Measurements from ENCODE around the gene ATAD1. TPM values are rescaled to one million over a fixed set of nuclear protein-coding genes. Genes with fewer than 3 reads are reported as not detected.

ATAD1 gene
- total RNA-seq, 1 donor: 11.6 TPM

DNA sequence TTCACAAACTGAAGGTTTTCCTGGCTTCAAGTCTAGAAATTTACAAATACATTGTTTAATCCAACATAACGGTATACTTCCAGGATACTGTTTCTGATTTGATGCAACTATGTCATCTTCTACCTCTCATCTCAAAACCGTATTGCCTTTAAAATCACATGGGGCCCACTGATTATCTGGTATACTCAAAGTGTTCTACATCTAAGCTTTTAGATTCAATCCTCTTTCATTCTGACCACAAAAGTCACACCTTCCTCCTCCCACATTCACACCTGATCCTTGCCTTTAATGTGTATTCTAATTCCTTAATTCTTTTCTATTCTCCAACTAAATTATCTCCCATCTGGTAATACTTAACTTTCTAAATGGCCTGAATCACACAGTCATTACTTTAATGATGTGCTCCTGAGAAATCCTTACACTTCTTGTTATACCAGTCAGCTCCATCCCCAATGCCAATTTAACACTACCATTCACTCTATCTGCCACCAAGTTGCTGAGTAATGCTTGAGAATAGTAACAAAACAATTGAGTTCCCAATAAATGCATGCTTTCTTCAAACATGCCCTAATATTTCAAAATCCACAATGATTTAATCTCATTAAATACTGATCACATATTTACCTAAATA, 13.0 kb downstream of the ATAD1 start:
- no peak for DNase-seq (ENCODE audit: low read depth in 2 of 3, low spot score in 2 of 3)

DNA sequence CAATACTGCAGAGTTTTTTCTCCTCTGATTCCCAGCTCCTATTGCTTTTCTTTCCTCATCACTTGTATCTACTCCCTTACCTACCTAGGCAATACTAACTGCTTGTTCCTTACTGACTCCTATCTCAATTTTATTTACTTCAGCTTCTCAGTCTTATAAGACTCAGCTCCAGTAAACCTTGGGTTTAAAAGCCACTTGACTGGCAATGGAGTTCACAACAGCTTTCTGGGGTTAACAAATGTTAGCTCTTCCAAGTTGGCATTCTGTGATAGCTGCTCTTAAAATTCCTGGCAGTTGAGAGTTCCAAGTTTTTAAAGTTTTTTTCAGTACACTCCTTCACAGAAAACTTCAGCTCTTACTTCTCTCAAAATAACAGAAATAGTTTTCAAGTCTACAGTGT, 14.2 kb downstream of the ATAD1 start:
- DNase-seq (ENCODE audit: low read depth in 2 of 3, low spot score in 2 of 3): no peak

DNA sequence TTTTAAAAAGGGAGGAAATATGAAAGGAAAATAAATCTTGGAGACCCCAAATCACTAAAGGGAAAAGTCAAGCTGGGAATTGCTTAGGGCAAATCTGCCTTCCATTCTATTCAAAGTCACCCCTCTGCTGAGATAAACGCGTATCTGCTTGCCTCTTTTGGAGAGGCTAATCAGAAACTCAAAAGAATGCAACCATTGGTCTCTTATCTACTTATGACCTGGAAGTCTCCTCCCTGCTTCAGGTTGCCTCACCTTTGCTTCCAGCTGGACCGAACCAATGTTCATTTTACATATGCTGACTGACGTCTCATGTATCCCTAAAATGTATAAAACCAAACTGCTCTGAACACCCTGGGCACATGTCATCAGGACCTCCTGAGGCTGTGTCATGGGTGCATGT, 14.7 kb downstream of the ATAD1 start:
- no peak for DNase-seq (ENCODE audit: low read depth in 2 of 3, low spot score in 2 of 3)

DNA sequence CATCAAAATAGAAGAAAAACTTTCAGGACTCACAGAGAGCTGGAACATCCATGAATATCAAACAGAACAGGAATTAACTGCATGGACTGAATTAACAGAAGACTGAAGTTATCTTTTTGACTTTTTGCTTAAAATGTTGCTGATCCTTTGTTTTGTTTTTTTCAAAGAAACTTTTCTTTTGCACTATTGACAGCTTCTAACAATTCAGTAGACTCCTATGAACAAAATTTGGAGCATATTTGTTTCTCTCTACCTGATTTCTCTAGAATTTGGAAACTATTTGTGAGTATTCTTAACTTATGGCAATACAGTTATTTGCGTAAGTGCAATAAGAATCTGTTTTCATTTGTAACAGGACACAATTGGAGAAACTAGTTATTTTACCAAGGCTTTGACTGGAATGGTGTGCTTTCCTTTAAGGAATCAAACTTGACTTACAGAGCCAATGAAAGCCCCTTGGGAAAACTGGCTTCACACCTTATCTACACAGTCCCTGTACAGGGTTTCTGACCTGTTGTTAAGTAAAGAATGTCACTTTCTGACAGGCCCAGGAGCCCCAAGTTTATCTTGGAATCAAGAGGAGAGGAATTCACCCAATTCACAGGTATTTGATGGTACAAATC, 16.1 kb downstream of the ATAD1 start:
- DNase-seq (ENCODE audit: low read depth in 2 of 3, low spot score in 2 of 3): peak in 2 of 3 donors; percentile 7 to 48

DNA sequence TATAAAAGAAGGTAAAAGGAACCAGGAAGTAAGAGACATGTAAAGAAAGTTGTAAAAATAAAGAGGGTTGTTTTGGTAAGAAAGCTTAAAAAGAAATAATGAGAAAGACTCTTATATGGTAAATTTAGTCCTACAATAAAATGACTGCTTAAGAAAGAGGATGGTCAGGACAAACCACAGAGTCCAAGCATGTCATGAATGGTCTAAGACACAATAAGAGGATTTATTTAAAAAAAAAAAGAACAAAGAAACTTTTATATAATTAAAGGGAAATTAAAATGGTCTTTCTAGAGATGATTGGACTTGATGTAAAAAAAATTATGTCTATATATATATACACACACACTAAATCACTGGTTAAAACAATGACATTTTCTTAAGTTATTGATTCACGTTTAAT, 18.2 kb downstream of the ATAD1 start:
- DNase-seq (ENCODE audit: low read depth in 2 of 3, low spot score in 2 of 3): no peak

DNA sequence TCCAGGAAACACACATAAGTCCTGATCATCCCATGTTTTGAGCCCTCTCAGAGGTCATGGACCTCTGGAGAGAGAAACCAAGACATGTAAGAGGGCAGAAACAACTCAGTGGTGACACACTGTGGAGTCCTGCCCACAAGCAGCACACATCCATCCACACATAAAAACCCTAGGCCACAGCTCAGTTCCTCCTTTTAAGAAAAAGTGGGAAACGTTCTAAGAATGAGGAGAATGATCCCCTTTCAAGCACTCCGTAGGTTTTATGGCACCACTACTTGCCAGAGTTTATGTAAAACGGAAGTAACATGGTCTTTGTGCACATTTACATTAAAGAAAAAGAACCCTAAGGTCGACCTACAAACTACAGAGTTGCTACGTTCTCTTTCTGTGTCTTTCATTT, 19.9 kb downstream of the ATAD1 start:
- no peak for DNase-seq (ENCODE audit: low read depth in 2 of 3, low spot score in 2 of 3)

DNA sequence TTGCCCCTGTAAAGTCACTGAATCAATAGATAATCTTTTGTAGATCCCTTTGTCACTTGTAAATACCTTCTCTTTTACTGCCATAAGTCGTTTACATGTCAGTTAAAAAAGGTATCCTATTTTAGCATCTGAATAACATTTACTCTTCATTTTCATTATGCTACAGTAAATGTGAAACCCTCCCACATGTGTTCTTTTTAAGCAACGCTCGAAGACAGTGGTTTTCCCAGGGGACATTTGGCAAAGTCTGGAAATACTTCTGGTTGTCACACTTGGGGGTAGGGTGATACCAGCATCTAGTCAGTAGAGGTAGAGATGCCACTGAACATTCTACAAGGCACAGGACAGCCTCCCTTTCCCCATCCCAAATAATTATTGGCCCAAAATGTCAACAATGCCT, 23.7 kb downstream of the ATAD1 start:
- DNase-seq (ENCODE audit: low read depth in 2 of 3, low spot score in 2 of 3): no peak

DNA sequence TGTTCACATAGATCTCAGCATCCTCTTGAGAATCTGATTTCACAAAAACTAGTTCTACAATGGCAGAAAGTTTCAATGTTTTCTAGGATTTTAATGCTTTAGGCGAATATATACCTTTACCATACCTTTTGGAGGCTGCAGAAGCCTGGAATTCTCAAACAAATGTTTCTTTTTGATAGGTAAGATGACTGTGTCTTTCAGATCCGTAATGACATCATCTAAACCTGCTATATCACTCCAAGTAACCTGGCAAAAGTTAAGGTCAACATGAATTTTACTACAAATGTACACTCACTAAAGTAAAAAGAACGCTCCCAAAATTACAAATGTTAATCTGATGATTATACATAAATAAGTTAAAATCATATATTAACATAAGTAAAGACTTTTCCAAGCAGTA, 27.8 kb downstream of the ATAD1 start:
- DNase-seq (ENCODE audit: low read depth in 2 of 3, low spot score in 2 of 3): no peak

DNA sequence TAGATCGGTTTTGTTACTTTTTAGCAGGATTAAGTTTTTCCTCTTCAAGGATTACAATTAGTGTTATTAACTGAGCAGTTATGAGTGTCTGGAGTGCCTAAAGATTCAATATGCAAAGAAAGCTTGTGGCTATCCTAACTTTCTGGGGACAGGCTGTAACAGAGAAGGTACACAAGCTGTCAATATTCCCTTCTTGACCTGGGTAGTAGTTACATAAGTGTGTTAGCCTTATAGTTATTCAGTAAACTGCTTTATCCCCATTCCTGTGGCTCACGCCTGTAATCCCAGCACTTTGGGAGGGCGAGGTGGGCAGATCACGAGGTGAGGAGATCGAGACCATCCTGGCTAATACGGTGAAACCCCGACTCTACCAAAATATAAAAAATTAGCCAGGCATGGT, 31.6 kb downstream of the ATAD1 start:
- no peak for DNase-seq (ENCODE audit: low read depth in 2 of 3, low spot score in 2 of 3)

DNA sequence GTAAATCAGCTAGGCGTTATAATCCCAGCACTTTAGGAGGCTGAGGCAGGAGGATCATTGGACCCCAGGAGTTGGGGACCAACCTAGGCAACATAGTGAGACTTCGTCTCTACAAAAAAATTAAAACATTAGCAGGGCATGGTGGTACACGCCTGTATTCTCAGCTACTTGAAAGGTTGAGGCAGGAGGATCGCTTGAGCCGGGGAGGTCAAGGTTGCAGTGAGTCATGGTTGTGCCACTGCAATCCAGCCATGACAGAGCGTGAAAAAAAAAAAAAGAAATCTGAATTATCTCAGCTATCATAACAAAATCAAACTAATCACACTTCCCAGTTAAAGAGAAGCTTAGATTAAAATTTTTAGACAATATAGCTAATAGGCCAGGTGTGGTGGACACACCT, 35.3 kb downstream of the ATAD1 start:
- DNase-seq (ENCODE audit: low read depth in 2 of 3, low spot score in 2 of 3): no peak

DNA sequence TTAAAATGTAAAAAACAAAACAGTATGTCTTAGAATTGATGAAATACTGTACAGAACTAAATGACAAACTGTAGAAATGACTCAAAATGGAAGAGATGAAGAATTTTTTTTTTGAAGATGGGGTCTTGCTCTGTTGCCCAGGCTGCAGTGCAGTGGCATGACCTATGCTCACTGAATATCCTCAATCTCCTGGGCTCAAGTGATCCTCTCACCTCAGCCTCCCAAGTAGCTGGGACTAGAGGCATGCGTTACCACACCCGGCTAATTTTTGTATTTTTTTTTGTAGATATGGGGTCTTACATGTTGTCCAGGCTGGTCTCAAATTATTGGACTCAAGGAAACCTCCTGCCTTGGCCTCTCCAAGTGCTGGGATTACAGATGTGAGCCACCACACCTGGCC, 36.5 kb downstream of the ATAD1 start:
- DNase-seq (ENCODE audit: low read depth in 2 of 3, low spot score in 2 of 3): no peak

DNA sequence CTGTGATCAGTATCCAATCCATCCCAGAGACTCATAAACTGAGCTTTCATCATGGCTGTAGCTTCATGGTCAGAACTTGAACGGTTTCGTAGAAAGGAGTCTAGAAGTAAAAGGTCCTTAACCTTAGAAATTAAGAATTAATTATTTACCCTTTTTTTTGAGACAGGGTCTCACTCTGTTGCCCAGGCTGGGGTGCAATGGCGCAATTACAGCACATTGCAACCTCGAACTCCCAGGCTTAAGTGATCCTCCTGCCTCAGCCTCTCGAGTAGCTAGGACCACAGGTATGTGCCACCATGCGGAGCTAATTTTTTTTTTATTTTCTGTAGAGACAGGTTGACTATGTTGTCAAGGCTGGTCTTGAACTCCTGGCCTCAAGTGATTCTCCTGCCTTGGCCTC, 41.7 kb downstream of the ATAD1 start:
- no peak for DNase-seq (ENCODE audit: low read depth in 2 of 3, low spot score in 2 of 3)

DNA sequence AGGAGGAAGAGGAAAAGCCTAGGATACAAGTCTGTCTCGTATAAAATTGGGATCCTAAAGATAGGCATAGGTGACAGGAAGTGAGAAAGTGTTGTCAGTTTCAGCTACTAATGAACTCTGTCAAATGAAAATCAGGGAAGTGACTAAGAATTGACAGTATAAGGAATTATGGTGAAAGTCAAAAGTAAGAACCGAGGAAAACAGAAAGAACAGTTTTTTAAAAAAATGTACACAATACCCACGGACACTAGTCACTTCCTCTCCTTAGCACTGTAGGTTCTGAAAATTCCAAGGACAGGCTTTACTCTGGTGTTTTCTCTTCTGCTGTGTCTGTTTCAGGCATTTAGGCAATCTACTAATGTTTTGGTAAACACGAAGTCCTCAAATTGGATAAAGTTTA, 42.3 kb downstream of the ATAD1 start:
- no peak for DNase-seq (ENCODE audit: low read depth in 2 of 3, low spot score in 2 of 3)

DNA sequence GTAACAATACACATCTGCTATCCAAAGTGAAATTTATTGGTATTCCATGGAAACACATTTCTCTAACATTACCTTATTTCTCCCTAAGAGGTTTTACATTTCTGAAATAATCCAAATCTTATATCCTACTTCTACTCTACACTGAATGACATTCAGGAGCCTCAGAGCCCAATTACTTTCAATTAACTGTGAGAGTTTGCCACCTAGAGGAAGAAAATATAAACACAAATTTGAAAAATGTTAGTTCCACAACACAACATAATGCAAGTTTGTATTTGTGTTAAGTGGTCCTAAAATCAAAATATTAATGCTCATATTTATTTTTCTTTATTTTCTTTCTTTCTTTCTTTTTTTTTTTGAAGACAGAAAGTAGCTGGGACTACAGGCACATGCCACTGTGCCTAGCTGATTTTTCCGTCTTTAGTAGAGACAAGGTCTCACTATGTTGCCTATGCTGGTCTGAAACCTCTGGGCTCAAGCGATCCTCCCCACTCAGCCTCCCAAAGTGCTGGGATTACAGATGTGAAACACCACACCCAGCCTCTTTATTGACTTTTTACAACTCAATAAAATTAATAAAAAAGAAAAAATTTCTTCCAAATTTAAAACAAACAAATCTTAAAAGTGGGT, 46.0 kb downstream of the ATAD1 start:
- DNase-seq (ENCODE audit: low read depth in 2 of 3, low spot score in 2 of 3): peak in 2 of 3 donors; percentile 27 to 63

DNA sequence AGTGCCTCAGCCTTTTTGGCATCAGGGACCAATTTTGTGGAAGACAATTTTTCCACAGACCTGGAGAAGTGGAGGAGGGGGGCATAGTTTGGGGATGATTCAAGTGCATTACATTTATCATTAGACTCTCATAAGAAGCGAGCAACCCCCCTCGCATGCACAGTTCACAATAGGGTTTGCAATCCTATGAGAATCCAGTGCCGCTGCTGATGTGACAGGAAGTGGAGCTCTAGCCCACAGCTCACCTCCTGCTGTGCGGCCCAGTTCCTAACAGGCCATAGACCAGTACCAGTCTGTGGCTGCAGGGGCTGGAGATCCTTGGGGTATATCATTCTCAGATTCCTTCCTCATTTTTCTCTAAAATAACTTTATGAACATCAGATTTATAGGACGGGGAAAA, 50.8 kb downstream of the ATAD1 start:
- DNase-seq (ENCODE audit: low read depth in 2 of 3, low spot score in 2 of 3): no peak

DNA sequence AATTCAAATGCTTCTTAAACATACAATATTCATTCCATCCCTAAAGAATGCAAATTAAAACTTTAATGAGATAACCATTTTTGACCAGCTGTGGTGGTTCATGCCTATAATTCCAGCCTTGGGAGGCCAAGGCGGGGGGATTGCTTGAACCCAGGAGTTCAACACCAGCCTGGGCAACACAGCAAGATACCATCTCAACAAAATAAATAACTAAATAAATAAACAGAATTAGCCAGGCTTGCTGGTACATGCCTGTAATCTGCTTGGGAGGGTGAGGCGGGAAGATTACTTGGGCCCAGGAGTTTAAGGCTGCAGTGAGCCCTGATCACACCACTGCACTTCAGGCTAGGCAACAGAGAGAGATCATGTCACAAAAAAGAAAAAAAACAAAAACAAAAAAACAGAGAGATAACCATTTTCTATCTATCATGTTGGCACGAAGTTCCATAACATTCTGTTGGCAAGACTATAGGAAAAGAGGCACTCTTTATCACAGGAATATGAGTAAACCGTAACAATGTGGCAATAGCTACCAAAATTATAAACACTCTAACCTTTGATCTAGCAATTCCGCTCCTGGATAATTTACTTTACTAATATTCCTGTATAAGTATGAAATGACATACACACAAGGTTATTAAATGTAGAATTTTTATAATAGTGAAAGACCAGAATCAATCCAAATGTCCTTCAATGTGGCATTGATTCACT, 52.2 kb downstream of the ATAD1 start:
- DNase-seq (ENCODE audit: low read depth in 2 of 3, low spot score in 2 of 3): no peak

DNA sequence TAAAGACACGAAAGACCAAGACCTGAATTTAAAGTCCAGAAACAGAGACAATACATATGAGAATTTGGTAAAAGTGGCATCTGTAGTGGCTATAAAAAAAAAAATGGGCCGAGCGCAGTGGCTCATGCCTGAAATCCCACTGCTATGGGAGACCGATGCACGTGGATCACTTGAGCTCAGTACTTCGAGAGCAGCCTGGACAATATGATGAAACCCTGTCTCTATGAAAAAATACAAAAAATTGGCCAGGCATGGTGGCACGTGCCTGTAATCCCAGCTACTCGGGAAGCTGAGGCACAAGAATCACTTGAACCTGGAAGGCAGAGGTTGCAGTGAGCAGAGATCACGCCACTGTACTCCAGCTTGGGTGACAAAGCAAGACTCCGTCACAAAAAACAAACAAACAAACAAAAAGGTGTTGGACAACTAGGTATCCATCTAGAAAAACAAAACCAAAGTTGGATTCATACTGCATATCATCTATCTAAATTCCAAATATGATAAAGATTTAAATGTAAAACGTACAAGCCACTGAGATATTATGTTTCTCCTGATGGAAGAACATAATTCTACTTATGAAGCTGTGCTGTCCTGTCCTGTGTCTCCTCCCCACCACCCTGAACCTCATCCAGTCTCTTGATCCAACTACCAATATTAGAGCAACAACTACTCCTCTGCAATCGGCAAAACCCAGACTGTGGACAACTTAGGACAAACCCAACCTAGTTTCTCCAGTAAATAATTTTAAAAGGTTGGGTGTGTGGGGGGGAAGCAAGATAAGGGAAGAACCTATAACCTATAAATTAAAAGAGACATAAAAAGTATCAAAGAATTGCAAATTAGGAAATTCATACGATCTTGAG, 53.7 kb downstream of the ATAD1 start:
- no peak for DNase-seq (ENCODE audit: low read depth in 2 of 3, low spot score in 2 of 3)

DNA sequence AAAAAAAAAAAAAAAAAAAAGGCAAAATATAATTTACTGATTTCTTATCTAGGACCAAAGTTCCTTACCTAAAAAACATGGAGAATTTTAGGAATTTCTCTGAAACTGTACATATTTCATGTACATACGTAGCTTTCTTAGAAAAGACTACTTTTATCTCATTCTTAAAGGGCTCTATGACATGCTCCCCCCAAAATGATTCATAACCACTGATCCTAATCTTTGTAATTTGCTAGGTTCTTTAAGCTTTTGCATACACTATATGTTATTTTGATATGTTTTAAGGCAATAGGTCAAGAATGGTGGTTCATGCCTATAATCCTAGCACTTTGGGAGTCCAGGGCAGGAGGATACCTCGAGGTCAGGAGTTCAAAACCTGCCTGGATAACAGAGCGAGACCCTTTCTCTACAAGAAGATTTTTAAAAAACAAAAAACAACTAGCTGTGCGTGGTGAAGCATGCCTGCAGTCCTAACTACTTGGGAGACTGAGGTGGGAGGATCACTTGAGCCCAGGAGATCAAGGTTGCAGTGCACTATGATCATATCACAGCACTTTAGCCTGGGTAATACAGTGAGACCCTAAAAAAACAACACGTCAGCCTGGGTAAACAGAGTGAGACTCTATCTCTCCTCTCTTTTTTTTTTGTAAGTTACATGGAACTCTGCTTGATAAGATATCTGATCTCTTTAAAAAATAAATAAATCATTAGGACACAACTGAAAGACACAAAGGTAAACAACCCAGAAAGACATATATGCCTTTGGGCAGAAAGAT, 54.8 kb downstream of the ATAD1 start:
- no peak for DNase-seq (ENCODE audit: low read depth in 2 of 3, low spot score in 2 of 3)

DNA sequence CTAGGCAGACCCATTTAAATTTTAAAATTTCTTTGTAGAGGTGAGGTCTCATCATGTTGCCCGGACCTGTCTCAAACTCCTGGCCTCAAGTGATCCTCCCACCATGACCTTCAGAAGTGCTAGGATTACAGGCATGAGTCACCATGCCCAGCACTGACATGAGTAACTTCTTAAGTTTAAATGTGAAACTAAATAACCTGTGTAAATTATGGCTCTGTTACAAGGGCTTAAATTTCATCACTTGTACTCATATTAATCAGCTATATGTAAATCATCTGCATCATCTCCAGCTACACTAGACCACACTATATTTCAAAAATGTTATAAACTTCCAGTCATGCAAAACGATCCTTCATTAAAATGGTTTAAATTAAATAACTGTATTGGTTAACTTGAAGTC, 56.1 kb downstream of the ATAD1 start:
- peak in 2 of 3 donors; percentile 32 to 44 for DNase-seq (ENCODE audit: low read depth in 2 of 3, low spot score in 2 of 3)

DNA sequence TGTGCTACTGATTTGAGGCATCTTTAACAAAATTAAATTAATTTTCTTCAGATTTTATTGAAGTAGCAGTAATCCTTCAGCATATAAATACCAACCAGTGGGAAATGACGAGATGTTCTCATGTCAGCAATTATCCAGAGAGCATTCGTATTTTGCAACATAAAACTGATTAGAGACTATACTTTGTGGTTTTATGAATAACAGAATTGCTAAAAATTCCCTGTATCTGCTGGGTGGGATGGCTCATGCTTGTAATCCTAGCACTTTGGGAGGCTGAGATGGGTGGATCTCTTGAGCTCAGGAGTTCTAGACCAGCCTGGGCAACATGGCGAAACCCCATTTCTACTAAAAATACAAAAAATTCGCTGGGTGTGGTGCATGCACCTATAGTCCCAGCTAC, 56.9 kb downstream of the ATAD1 start:
- no peak for DNase-seq (ENCODE audit: low read depth in 2 of 3, low spot score in 2 of 3)
